Prostate gland (tissue), 2 donors: Measurements from ENCODE around the gene PLCD3.

Source experiments
- POLR2AphosphoS5 ChIP-seq: sonication (generic); formaldehyde crosslinking; IDR thresholded peaks from one replicate; pipeline ENCODE4 v1.6.1; 2017; ENCODE audit warnings: antibody characterized with exemption
- TF ChIP-seq, protein P1 (sequence below), 4 experiments: fragments of 200-600 bp in 2 of 4; fragments of 450-650 bp in 2 of 4; sonication (generic) in 2 of 4; IDR thresholded peaks; 1 replicate in 3 of 4; 2 replicates in 1 of 4; pipeline ENCODE4 v1.5.1; 2016 to 2019; ENCODE audit warnings: antibody characterized with exemption in 4 of 4, mild to moderate bottlenecking in 2 of 4, moderate library complexity in 2 of 4

GRCh38 chr17:45117848-45118646 is 14.3 kb downstream of the PLCD3 start:
- TF ChIP-seq, protein P1, sequence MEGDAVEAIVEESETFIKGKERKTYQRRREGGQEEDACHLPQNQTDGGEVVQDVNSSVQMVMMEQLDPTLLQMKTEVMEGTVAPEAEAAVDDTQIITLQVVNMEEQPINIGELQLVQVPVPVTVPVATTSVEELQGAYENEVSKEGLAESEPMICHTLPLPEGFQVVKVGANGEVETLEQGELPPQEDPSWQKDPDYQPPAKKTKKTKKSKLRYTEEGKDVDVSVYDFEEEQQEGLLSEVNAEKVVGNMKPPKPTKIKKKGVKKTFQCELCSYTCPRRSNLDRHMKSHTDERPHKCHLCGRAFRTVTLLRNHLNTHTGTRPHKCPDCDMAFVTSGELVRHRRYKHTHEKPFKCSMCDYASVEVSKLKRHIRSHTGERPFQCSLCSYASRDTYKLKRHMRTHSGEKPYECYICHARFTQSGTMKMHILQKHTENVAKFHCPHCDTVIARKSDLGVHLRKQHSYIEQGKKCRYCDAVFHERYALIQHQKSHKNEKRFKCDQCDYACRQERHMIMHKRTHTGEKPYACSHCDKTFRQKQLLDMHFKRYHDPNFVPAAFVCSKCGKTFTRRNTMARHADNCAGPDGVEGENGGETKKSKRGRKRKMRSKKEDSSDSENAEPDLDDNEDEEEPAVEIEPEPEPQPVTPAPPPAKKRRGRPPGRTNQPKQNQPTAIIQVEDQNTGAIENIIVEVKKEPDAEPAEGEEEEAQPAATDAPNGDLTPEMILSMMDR (IDR thresholded peaks at IDR 0.05): no peak
- TF ChIP-seq POLR2AphosphoS5: no peak
